ENCODE results near the gene GPX2. TPM values are rescaled to one million over a fixed set of nuclear protein-coding genes. Genes with fewer than 3 reads are reported as not detected.
A peak's percentile ranks its signal among the peaks of the same experiment; 100 is the strongest.

Gene GPX2
- total RNA-seq, 2 experiments from 2014 or later = not detected

DNA sequence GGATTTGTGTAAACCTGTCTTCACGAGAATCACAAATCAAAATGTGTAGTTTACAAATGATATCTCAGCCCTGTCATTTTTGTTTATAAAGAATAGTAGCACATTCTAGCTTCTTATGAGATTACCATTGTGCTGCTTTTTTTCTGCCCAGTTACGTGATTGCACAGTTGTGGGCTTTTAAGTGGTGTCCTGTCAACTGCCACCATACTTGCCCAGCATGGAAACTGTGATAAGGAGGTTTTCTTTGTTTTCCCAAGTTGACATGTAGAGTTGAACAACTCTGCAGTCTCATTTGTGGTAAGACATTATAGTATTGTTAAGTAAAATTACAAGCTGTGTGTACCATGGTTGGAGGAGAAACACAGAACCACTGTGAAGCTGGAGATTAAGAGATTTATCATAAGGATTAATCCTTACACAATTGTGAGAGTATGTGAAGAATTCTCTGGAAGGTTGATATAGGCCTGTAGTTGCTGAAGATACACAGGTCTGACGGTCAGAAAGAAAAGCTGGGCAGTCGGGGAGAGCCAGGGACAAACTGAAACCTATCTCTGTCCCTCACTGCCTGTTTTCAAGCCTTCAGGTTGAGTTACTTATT is 16.0 kb downstream of the GPX2 start:
- peaks cover 13% of the 10 kb centered on the region for H3K4me1 ChIP-seq (ENCODE audit: insufficient read depth, low read length, poor library complexity, severe bottlenecking)
- H3K27ac ChIP-seq (ENCODE audit: low read depth, low read length, poor library complexity, severe bottlenecking) = no peak overlapping the region

DNA sequence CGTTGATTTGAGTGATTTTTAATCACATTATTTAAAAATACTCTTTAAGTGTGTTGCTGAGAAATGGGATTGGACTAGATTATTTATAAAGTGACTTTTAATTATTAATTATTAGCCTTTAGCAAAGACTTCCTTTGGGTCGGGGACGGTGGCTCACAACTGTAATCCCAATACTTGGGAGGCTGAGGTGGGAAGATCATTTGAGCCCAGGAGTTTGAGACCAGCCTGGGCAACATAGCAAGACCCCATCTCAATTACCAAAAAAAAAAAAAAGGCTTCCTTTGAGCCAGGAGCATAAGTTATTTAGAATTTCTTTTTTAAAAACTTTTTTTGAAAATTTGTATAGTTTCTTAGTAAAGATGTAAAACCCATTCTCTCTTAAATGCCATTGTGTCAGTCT is 19.5 kb downstream of the GPX2 start:
- no peak overlapping the region for H3K4me2 ChIP-seq (ENCODE audit: low read length)
- H3K9me2 ChIP-seq (ENCODE audit: insufficient read depth, low read length) = no peaks in the 10 kb centered on the region
- no peaks in the 10 kb centered on the region for H3K9me3 ChIP-seq (ENCODE audit: low read length)
- TF ChIP-seq EZH2phosphoT487 (IDR thresholded peaks at IDR 0.05; ENCODE audit: borderline replicate concordance, low read depth, low read length) (no peak), CTCF (conservative IDR thresholded peaks at IDR 0.05; ENCODE audit: low read length) (no peak)
- no peak overlapping the region for H3K27ac ChIP-seq (ENCODE audit: low read depth, low read length, poor library complexity, severe bottlenecking)
- H4K20me1 ChIP-seq (ENCODE audit: insufficient read depth, low read length) = peaks cover 11% of the 10 kb centered on the region; the same call in 1 of the 2 replicates
- H3K79me2 ChIP-seq (ENCODE audit: insufficient read depth, low read depth, low read length) = peaks cover 44% of the 10 kb centered on the region
- DNase-seq (ENCODE audit: low spot score) = no peak
- ChIA-PET POLR2A (no interaction called here), CTCF (ENCODE audit: unreplicated experiment) (no interaction called here)
- H3K4me3 ChIP-seq (ENCODE audit: low read depth, low read length, poor library complexity, severe bottlenecking) = no peak overlapping the region
- peaks cover 66% of the 10 kb centered on the region for H3K36me3 ChIP-seq (ENCODE audit: insufficient read depth, low read length)
- BruUV-seq (replicated peaks) = no TSS peak
- no peak overlapping the region for H2AFZ ChIP-seq (ENCODE audit: low read length)
- intact Hi-C loops (cut with micrococcal nuclease; ENCODE audit: unreplicated experiment) = no loop called here
- peaks cover 3% of the 10 kb centered on the region for H3K4me1 ChIP-seq (ENCODE audit: insufficient read depth, low read length, poor library complexity, severe bottlenecking)

More for the DNA sequence above, 16.0 kb downstream of the GPX2 start:
- 0 out of 2 replicates have a peak, but pooled peaks cover 2% of the 10 kb centered on the region for H4K20me1 ChIP-seq (ENCODE audit: insufficient read depth, low read length)
- no peak overlapping the region for H3K4me3 ChIP-seq (ENCODE audit: low read depth, low read length, poor library complexity, severe bottlenecking)
- peaks cover 10% of the 10 kb centered on the region; the same call in 1 of the 2 replicates for H3K79me2 ChIP-seq (ENCODE audit: insufficient read depth, low read depth, low read length)
- BruUV-seq (replicated peaks) = TSS peak; percentile 12
- no peak for DNase-seq (ENCODE audit: low spot score)
- peaks cover 84% of the 10 kb centered on the region for H3K36me3 ChIP-seq (ENCODE audit: insufficient read depth, low read length)
- H3K9me2 ChIP-seq (ENCODE audit: insufficient read depth, low read length) = no peaks in the 10 kb centered on the region
- no peaks in the 10 kb centered on the region for H3K9me3 ChIP-seq (ENCODE audit: low read length)
- H3K4me2 ChIP-seq (ENCODE audit: low read length) = no peak overlapping the region
- intact Hi-C loops (cut with micrococcal nuclease; ENCODE audit: unreplicated experiment) = no loop called here
- no peak overlapping the region for H2AFZ ChIP-seq (ENCODE audit: low read length)
- POLR2A ChIA-PET = interaction anchor here (0.7 to 1.8 kb wide), 5 partner anchors 10 to 1248 kb away, joined by 3 to 8 read pairs (median 3); no protein-coding TSS in a partner anchor
- CTCF ChIA-PET (ENCODE audit: unreplicated experiment) = no interaction called here
- TF ChIP-seq EZH2phosphoT487 (IDR thresholded peaks at IDR 0.05; ENCODE audit: borderline replicate concordance, low read depth, low read length) = no peak
- no peak for TF ChIP-seq CTCF (conservative IDR thresholded peaks at IDR 0.05; ENCODE audit: low read length)

GRCh38 chr14:64920465-64920864 is 22.1 kb downstream of the GPX2 start:
- TF ChIP-seq EZH2phosphoT487 (IDR thresholded peaks at IDR 0.05; ENCODE audit: borderline replicate concordance, low read depth, low read length) (no peak), CTCF (conservative IDR thresholded peaks at IDR 0.05; ENCODE audit: low read length) (no peak)
- ChIA-PET CTCF (ENCODE audit: unreplicated experiment) (no interaction called here), POLR2A (interaction anchor here (0.6 to 0.7 kb wide), 2 partner anchors 25 to 970 kb away, joined by 3 read pairs; no protein-coding TSS in a partner anchor)
- Histone ChIP-seq H3K4me1 (ENCODE audit: insufficient read depth, low read length, poor library complexity, severe bottlenecking) (peaks cover 8% of the 10 kb centered on the region), H3K9me3 (ENCODE audit: low read length) (no peaks in the 10 kb centered on the region), H2AFZ (ENCODE audit: low read length) (no peak overlapping the region), H3K9me2 (ENCODE audit: insufficient read depth, low read length) (no peaks in the 10 kb centered on the region), H3K79me2 (ENCODE audit: insufficient read depth, low read depth, low read length) (peaks cover 66% of the 10 kb centered on the region), H3K36me3 (ENCODE audit: insufficient read depth, low read length) (peaks cover 56% of the 10 kb centered on the region), H3K27ac (ENCODE audit: low read depth, low read length, poor library complexity, severe bottlenecking) (no peak overlapping the region), H3K4me3 (ENCODE audit: low read depth, low read length, poor library complexity, severe bottlenecking) (no peak overlapping the region), H4K20me1 (ENCODE audit: insufficient read depth, low read length) (peaks cover 21% of the 10 kb centered on the region; the same call in 1 of the 2 replicates), H3K4me2 (ENCODE audit: low read length) (no peak overlapping the region)
- no TSS peak for BruUV-seq (replicated peaks)
- intact Hi-C loops (cut with micrococcal nuclease; ENCODE audit: unreplicated experiment) = no loop called here
- no peak for DNase-seq (ENCODE audit: low spot score)
